22Rv1 (cell line): Measurements from ENCODE around the gene CEACAM19.

Experiments
- H3K27ac ChIP-seq: fragments of 450-650 bp; 2 replicates; pipeline ENCODE4 v1.5.1; 2017
- CTCF ChIP-seq: fragments of 450-650 bp; IDR thresholded peaks from 2 replicates; pipeline ENCODE4 v1.5.1; 2017; ENCODE audit warnings: mild to moderate bottlenecking
- ZFX ChIP-seq: fragments of 450-650 bp; IDR thresholded peaks from 2 replicates; pipeline ENCODE4 v1.6.1; 2017; ENCODE audit warnings: antibody characterized with exemption, borderline replicate concordance

Gene CEACAM19

GRCh38 chr19:44723299-44723951 is 52.1 kb downstream of the CEACAM19 start:
- TF ChIP-seq CTCF (no peak), ZFX (no peak)
- peak overlapping the region; percentile 68; the same call in 1 of the 2 replicates for H3K27ac ChIP-seq

GRCh38 chr19:44723952-44724319 is 52.7 kb downstream of the CEACAM19 start:
- peak overlapping the region; percentile 68 for H3K27ac ChIP-seq
- TF ChIP-seq ZFX = no peak
- peak; percentile 97 for TF ChIP-seq CTCF

- peak overlapping the region; percentile 68 for H3K27ac ChIP-seq
- no peak for TF ChIP-seq CTCF
- no peak for TF ChIP-seq ZFX
These were observed 54.0 kb downstream of the CEACAM19 start for GRCh38 chr19:44725251-44725650.

- H3K27ac ChIP-seq = peak overlapping the region; percentile 68
- TF ChIP-seq ZFX (no peak), CTCF (no peak)
These were observed 54.4 kb downstream of the CEACAM19 start for GRCh38 chr19:44725684-44726083.

DNA sequence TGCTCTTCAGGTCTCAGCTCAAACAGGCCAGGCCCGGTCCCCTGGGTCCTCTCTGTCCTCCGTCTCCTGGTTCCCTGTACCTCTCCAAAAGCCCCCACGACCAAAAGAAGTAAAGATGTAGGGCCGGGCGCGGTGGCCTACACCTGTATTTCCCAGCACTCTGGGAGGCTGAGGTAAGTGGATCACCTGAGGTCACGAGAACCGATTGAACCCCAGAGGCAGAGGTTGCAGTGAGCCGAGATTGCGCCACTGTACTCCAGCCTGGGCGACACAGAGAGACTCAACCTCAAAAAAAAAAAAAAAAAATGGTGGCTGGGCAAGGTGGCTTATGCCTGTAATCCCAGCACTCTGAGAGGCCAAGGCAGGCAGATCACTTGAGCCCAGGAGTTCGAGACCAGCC is 55.2 kb downstream of the CEACAM19 start:
- peak overlapping the region; percentile 68; the same call in 1 of the 2 replicates for H3K27ac ChIP-seq
- TF ChIP-seq ZFX = no peak
- no peak for TF ChIP-seq CTCF

DNA sequence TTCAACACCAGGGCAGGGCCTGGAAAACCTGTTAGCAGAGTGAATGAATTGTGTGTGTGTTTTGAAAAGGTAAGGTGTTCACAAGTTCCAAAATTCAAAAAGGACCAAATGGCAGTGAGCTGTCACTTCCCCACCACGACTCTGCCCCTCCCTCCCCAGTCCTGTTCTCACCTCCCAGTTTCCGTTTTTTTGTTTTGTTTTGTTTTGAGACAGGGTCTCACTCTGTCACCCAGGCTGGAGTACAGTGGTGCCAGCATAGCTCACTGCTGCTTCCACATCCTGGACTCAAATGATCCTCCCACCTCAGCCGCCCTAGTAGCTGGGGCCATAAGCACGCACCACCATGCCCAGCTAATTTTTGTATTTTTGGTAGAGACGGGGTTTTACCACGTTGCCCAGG is 56.9 kb downstream of the CEACAM19 start:
- 0 out of 2 replicates have a peak overlapping the region, but pooled peaks have one; percentile 4 for H3K27ac ChIP-seq
- TF ChIP-seq CTCF (no peak), ZFX (no peak)

DNA sequence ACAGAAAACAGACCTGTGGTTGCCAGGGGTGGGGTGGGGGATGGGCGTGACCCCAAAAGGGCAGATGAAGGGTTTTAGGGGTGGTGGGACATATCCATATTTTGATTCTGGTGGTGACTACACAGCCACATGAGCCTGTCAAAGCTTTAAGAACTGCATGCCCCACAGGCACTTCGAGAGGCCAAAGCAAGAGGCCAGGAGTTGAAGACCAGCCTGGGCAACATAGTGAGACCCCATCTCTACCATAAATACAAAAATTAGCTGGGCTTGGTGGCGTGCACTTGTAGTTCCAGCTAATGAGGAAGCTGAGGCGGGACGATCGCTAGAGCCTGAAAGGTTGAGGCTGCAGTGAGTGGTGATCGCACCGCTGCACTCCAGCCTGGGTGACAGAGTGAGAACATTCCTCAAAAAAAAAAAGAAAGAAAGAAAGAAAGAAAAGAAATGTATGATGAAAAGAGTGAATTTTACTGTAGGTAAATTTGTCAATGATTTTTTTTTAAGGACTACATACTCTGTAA is 58.3 kb downstream of the CEACAM19 start:
- TF ChIP-seq CTCF (no peak), ZFX (no peak)
- H3K27ac ChIP-seq = no peak overlapping the region
